Mesothelial cell of epicardium (in vitro differentiated cells): Measurements from ENCODE around the gene GNLY. TPM values are rescaled to one million over a fixed set of nuclear protein-coding genes. Genes with fewer than 3 reads are reported as not detected.

ENCODE experiments used
- DNase-seq, 2 experiments: peaks; one replicate each; pipeline ENCODE4 v3.0.0; 2021; ENCODE audit warnings: low spot score in 2 of 2; ENCODE audit not compliant: unreplicated experiment in 2 of 2
- H3K27ac Mint-ChIP-seq: 2 replicates; pipeline ENCODE4 v1.8.0; 2021; ENCODE audit warnings: mixed read lengths
- H3K27me3 Mint-ChIP-seq: 2 replicates; pipeline ENCODE4 v1.8.0; 2021; ENCODE audit warnings: low read depth, mixed read lengths
- H3K36me3 Mint-ChIP-seq: 2 replicates; pipeline ENCODE4 v1.8.0; 2021; ENCODE audit warnings: mixed read lengths
- H3K4me1 Mint-ChIP-seq: 2 replicates; pipeline ENCODE4 v1.8.0; 2021; ENCODE audit warnings: mixed read lengths
- H3K4me3 Mint-ChIP-seq: 2 replicates; pipeline ENCODE4 v1.8.0; 2021; ENCODE audit warnings: mild to moderate bottlenecking, moderate library complexity, mixed read lengths
- H3K9me3 Mint-ChIP-seq: 2 replicates; pipeline ENCODE4 v1.8.0; 2021; ENCODE audit warnings: mixed read lengths
- total RNA-seq: library from RNA; stranded (reverse); gene quantifications from 3 replicates; pipeline ENCODE4 v1.2.1, GENCODE V29; 2021
- TF ChIP-seq, protein P1 (sequence below): fragments of 200-600 bp; sonication (generic); IDR thresholded peaks from one replicate; pipeline ENCODE4 v1.5.0; 2021; ENCODE audit warnings: antibody characterized with exemption; ENCODE audit not compliant: unreplicated experiment

GNLY gene
- total RNA-seq, 1 donor from 2014 or later, result not detected

DNA sequence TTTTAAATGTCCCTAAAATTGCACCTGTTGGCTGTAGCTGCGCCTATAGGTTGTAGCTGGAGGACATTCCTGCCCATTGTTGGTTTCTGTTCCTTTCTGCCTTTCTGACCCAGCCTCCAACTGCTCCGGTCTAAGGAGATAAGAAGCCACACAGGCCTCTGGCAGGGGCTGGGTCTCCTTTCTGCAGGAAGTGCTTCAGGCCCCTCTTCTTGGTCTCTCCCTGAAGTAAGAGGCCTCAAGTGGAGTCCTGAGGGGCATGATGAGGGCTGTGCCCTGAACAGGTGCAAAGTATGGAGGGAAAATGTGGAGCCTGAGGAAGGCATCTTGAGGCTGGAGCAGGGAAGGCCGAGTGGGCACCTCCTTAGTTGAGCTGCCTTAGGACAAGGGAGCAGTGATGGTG is 15.8 kb upstream of the GNLY start:
- H3K9me3 Mint-ChIP-seq, result no peaks in the 10 kb centered on the region
- no peak overlapping the region for H3K27ac Mint-ChIP-seq
- H3K4me1 Mint-ChIP-seq, result peaks cover 8% of the 10 kb centered on the region
- no peaks in the 10 kb centered on the region for H3K36me3 Mint-ChIP-seq
- TF ChIP-seq, protein P1, sequence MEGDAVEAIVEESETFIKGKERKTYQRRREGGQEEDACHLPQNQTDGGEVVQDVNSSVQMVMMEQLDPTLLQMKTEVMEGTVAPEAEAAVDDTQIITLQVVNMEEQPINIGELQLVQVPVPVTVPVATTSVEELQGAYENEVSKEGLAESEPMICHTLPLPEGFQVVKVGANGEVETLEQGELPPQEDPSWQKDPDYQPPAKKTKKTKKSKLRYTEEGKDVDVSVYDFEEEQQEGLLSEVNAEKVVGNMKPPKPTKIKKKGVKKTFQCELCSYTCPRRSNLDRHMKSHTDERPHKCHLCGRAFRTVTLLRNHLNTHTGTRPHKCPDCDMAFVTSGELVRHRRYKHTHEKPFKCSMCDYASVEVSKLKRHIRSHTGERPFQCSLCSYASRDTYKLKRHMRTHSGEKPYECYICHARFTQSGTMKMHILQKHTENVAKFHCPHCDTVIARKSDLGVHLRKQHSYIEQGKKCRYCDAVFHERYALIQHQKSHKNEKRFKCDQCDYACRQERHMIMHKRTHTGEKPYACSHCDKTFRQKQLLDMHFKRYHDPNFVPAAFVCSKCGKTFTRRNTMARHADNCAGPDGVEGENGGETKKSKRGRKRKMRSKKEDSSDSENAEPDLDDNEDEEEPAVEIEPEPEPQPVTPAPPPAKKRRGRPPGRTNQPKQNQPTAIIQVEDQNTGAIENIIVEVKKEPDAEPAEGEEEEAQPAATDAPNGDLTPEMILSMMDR, result no peak
- H3K4me3 Mint-ChIP-seq, result no peak overlapping the region
- H3K27me3 Mint-ChIP-seq, result peaks cover 3% of the 10 kb centered on the region
- DNase-seq, result no peak

DNA sequence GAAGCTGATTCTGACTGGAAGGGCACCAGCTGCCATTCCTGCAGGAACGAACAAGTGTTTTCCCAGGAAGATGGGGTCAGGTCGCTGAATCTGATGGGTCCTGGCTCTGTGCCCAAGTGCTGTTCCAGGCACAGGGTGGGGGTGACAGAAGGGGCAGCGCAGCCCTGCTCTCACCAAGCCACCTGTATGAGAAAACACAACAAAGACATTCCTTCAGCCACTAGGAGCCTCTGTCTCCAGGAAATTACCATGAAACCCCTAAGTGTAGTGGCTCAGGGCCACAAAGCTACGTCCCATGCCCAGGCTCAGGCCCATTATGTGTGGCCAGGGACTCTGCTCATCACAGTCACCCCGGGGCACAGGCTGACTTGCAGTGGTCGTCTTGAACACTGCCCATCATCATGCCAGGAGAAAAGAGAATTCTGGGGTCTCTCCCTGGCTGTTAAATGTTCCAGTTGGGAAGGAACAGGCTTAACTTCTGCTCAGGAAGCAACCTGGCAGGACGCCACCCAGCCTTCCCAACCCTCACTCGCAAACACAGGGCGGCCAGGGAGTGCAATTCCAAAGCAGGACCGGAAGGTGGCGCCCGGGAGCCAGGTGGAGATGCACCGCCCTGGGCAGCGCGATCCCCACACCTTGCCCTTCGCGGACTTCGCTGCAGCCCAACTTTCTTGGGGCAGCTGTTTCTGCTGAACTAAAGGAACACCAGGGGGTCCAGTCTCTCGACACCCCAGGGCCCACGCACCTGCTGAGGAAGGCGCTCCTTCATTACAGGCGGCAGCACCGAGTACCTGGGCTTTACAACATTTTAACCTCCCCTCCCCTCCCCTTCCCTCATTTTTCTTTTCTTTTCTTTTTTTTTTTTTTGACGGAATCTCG is 15.1 kb upstream of the GNLY start:
- Mint-ChIP-seq H3K4me1 (peaks cover 8% of the 10 kb centered on the region), H3K4me3 (peak overlapping the region; percentile 24), H3K27ac (no peak overlapping the region), H3K36me3 (no peaks in the 10 kb centered on the region), H3K27me3 (peaks cover 3% of the 10 kb centered on the region), H3K9me3 (no peaks in the 10 kb centered on the region)
- peak; percentile 82 to 95 for DNase-seq
- TF ChIP-seq, protein P1, result peak; percentile 96

DNA sequence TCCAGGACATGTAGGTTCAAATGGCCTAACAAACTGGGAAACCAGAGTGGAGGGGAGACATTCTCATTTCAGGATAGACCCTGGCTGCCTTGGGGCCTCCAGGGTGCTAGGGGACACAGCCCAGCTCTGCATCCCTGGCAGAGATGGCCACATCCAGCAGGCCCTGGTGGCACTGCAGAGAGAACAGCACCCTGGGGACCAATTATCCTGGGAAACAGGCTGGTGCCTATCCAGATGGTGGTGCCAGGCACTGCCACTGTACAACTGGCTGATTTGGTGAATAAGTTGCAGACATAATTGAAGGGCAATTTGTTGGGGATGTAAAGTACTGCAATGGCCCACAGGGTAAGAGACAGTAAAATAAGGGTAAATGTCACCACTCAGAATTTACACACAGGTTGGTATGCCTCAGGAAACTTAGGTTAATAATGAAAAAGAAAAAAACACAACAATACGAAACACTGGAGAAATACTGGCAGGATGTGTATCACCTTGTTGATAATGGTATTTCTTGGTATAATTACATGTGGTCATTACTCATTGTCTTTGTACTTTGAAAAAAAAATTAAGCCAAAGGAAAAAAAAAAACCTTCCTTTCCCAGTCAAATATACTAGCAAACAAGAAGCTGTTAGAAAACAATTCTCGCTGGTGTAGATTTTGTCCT is 13.3 kb upstream of the GNLY start:
- TF ChIP-seq, protein P1, result no peak
- no peaks in the 10 kb centered on the region for H3K27me3 Mint-ChIP-seq
- no peak overlapping the region for H3K4me3 Mint-ChIP-seq
- H3K27ac Mint-ChIP-seq, result no peak overlapping the region
- H3K4me1 Mint-ChIP-seq, result peaks cover 8% of the 10 kb centered on the region
- no peak for DNase-seq
- no peaks in the 10 kb centered on the region for H3K36me3 Mint-ChIP-seq
- no peaks in the 10 kb centered on the region for H3K9me3 Mint-ChIP-seq

DNA sequence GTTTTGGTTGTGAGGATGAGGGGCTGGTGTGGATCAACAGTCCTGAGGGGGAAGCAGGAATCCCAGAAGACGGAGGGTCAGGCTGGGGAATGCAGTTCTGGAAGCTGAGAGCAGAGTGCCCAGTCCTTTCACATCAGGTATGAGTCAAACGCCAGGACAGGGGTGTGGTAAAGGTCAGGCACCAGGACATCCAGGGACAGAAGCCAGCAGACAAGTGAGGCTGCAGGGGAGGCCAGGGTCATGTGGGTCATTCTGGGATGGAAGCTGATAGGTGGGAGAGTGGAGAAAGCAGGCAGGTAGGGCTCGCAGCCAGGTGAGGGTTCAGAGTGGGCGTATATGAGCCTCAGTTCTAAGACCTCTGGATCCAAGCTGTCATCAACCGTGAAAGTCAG is 12.8 kb upstream of the GNLY start:
- H3K36me3 Mint-ChIP-seq, result no peaks in the 10 kb centered on the region
- no peak for DNase-seq
- peaks cover 8% of the 10 kb centered on the region for H3K4me1 Mint-ChIP-seq
- H3K4me3 Mint-ChIP-seq, result no peak overlapping the region
- TF ChIP-seq, protein P1, result no peak
- no peak overlapping the region for H3K27ac Mint-ChIP-seq
- H3K27me3 Mint-ChIP-seq, result no peaks in the 10 kb centered on the region
- H3K9me3 Mint-ChIP-seq, result no peaks in the 10 kb centered on the region

DNA sequence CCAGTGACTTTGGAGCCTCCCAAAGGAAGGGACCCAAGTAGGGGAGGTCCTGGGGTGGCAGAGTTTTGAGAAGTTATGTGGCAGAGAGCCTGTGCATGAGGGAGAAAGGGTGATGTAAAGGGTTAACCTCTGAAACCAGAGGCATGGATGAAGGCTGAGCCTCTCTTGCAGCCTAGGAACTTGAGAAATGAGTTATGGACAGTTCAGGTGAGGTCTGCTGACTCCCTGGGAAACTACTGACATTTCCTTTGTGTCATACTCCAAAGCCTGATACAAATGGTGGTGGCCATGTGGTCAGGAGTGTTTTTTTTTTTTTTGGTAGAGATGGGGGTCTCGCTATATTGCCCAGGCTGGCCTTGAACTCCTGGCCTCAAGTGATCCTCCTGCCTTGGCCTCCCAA is 12.4 kb upstream of the GNLY start:
- no peaks in the 10 kb centered on the region for H3K9me3 Mint-ChIP-seq
- H3K27me3 Mint-ChIP-seq, result no peaks in the 10 kb centered on the region
- DNase-seq, result no peak
- H3K4me1 Mint-ChIP-seq, result peaks cover 8% of the 10 kb centered on the region
- no peaks in the 10 kb centered on the region for H3K36me3 Mint-ChIP-seq
- H3K4me3 Mint-ChIP-seq, result no peak overlapping the region
- no peak overlapping the region for H3K27ac Mint-ChIP-seq
- TF ChIP-seq, protein P1, result no peak
